Activated CD4-positive, alpha-beta T cell treated with anti-CD3 and anti-CD28 coated beads, Interleukin-2, Interleukin-4, amounts not matched to agents 100 ng/mL and 50 ng/mL, durations not matched to agents 16 hours and 8 hours (primary cell): ENCODE results near the gene OR2A25.
"Not testable (repeated sequence)": the region's sequence is repeated elsewhere in the genome, so short reads cannot be mapped to it uniquely, and the experiment has no call there.

Experiments used
- DNase-seq: peaks from one replicate; pipeline ENCODE4 v3.0.0-alpha.2; 2020; ENCODE audit warnings: low spot score

Gene OR2A25

GRCh38 chr7:144069511-144069910 is at the start of gene OR2A25:
OR2A25 (plus strand) TSS chr7:144069811; CDS start chr7:144074220, 4,409 bp downstream.
- DNase-seq, result no peak

GRCh38 chr7:144020340-144020739 is 49.3 kb upstream of the OR2A25 start:
- no peak for DNase-seq

- no peak for DNase-seq
Measured at GRCh38 chr7:144022169-144022568, 47.4 kb upstream of the OR2A25 start.

- no peak for DNase-seq
Measured at GRCh38 chr7:144023171-144023827, 46.3 kb upstream of the OR2A25 start.

- no peak for DNase-seq
Measured at GRCh38 chr7:144024213-144024612, 45.4 kb upstream of the OR2A25 start.

- DNase-seq, result no peak
Measured at GRCh38 chr7:144026203-144026883, 43.3 kb upstream of the OR2A25 start.

GRCh38 chr7:144027070-144027469 is 42.5 kb upstream of the OR2A25 start:
- DNase-seq, result no peak

- no peak for DNase-seq
Measured at GRCh38 chr7:144027974-144028373, 41.6 kb upstream of the OR2A25 start.

GRCh38 chr7:144028547-144028946 is 41.1 kb upstream of the OR2A25 start:
- no peak for DNase-seq

- no peak for DNase-seq
Measured at GRCh38 chr7:144032516-144032915, 37.1 kb upstream of the OR2A25 start.

GRCh38 chr7:144032985-144033709 is 36.5 kb upstream of the OR2A25 start:
- no peak for DNase-seq

- DNase-seq, result no peak
Measured at GRCh38 chr7:144035385-144035784, 34.2 kb upstream of the OR2A25 start.

- DNase-seq, result no peak
Measured at GRCh38 chr7:144036302-144036885, 33.2 kb upstream of the OR2A25 start.

GRCh38 chr7:144037414-144038035 is 32.1 kb upstream of the OR2A25 start:
- DNase-seq, result no peak

GRCh38 chr7:144038887-144039286 is 30.7 kb upstream of the OR2A25 start:
- DNase-seq, result no peak

GRCh38 chr7:144048648-144049047 is 21.0 kb upstream of the OR2A25 start, which contains the start of gene OR2A5:
OR2A5 (plus strand) TSS chr7:144048948; CDS start chr7:144050402, 1,454 bp downstream.
- no peak for DNase-seq

GRCh38 chr7:144049491-144049890 is 20.1 kb upstream of the OR2A25 start:
- DNase-seq, result no peak

- no peak for DNase-seq
Measured at GRCh38 chr7:144050093-144050492, 19.5 kb upstream of the OR2A25 start.

GRCh38 chr7:144050884-144051283 is 18.7 kb upstream of the OR2A25 start:
- not testable (repeated sequence) for DNase-seq

- no peak for DNase-seq
Measured at GRCh38 chr7:144057954-144058353, 11.7 kb upstream of the OR2A25 start.

- DNase-seq, result peak; percentile 18
Measured at GRCh38 chr7:144063710-144064109, 5.9 kb upstream of the OR2A25 start.

GRCh38 chr7:144069953-144070352 is 342 bp downstream of the OR2A25 start:
- no peak for DNase-seq
